Heart left ventricle (tissue), 16 donors: ENCODE data around the gene MAP4K4. TPM values are rescaled to one million over a fixed set of nuclear protein-coding genes. Genes with fewer than 3 reads are reported as not detected.

Experiments
- ATAC-seq, 4 donors: fragments of 200-7000 bp; cut with Tn5 transposase; one replicate each; pipeline ENCODE4 v1.9.1; 2020 to 2022; ENCODE audit warnings: moderate library complexity in 4 of 4, mild to moderate bottlenecking in 3 of 4, moderate number of reproducible peaks in 1 of 4
- DNase-seq, 5 donors: peaks; one replicate each; pipeline ENCODE4 v3.0.0-alpha.2; 2020
- H3K27ac ChIP-seq, 12 donors: fragments of 200-600 bp; sonication (generic) in 4 of 12; one replicate each; pipeline versions ENCODE4 v1.5.0 to v1.8.0; 2016 to 2022; ENCODE audit warnings: mild to moderate bottlenecking in 2 of 12
- H3K27me3 ChIP-seq, 9 donors: fragments of 200-600 bp; sonication (generic) in 2 of 9; one replicate each; pipeline versions ENCODE4 v1.5.1 to v1.8.0; 2016 to 2022; ENCODE audit warnings: mild to moderate bottlenecking in 3 of 9
- H3K36me3 ChIP-seq, 9 donors: fragments of 200-600 bp; sonication (generic) in 2 of 9; one replicate each; pipeline versions ENCODE4 v1.5.0 to v1.8.0; 2018 to 2022; ENCODE audit warnings: mild to moderate bottlenecking in 2 of 9
- H3K4me1 ChIP-seq, 12 donors: fragments of 200-600 bp; sonication (generic) in 4 of 12; one replicate each; pipeline versions ENCODE4 v1.5.0 to v1.8.0; 2016 to 2022; ENCODE audit warnings: mild to moderate bottlenecking in 3 of 12
- H3K4me3 ChIP-seq, 12 donors: fragments of 200-600 bp; sonication (generic) in 4 of 12; one replicate each; pipeline versions ENCODE4 v1.5.0 to v1.8.0; 2017 to 2022; ENCODE audit warnings: mild to moderate bottlenecking in 9 of 12, moderate library complexity in 4 of 12
- H3K9me3 ChIP-seq, 12 donors: fragments of 200-600 bp; sonication (generic) in 4 of 12; one replicate each; pipeline versions ENCODE4 v1.5.0 to v1.8.0; 2016 to 2022; ENCODE audit warnings: mild to moderate bottlenecking in 1 of 12
- CTCF ChIP-seq, 12 donors: fragments of 200-600 bp; sonication (generic) in 4 of 12; IDR thresholded peaks; one replicate each; pipeline versions ENCODE4 v1.5.0 to v1.8.0; 2018 to 2022; ENCODE audit warnings: antibody characterized with exemption in 12 of 12, mild to moderate bottlenecking in 5 of 12
- POLR2A ChIP-seq, 2 donors: fragments of 450-650 bp; IDR thresholded peaks; one replicate each; pipeline ENCODE4 v1.6.1; 2017; ENCODE audit warnings: antibody characterized with exemption in 2 of 2, mild to moderate bottlenecking in 2 of 2, moderate library complexity in 2 of 2
- WGBS, 4 donors: extraction: QIAGEN DNeasy Blood & Tissue Kit in 2 of 4; methylation state at CpG; one replicate each; pipeline versions ENCODE4 v1.1.5 to v1.1.7; 2013 to 2018; 5-methylcytosine and 5-hydroxymethylcytosine counted together
- intact Hi-C, 10 donors: fragments of 100-400 bp; cut with DNase I; formaldehyde crosslinking; loops; one replicate each; pipeline versions ENCODE4 v1.11.1 to v1.14.2; 2022
- polyA plus RNA-seq, 2 donors: library from polyadenylated mRNA; stranded (reverse); fragments of 200-250 nt; gene quantifications; one replicate each; pipeline ENCODE4 v1.2.3, GENCODE V29; 2013
- total RNA-seq, 9 donors: library from RNA; depleted of rRNA in 2 of 9; stranded (reverse); fragments of >200 nt in 2 of 9; fragmentation: NEBNext Ultra II Directional in 3 of 9; extraction: Animal tissue kit (Norgen Biotek cat#: 25700) in 3 of 9; gene quantifications; one replicate each; pipeline versions ENCODE4 v1.1.0 to v1.2.4, GENCODE V29; 2016 to 2023
- donor health status: ischemic (EF 13 %, LVEDD 7.1; RV severe dilation, severe dysfunction).
- donor health status: healthy with polysubstance abuse.
- donor health status: DM: no; HTN: yes; CAD: no.
- donor health status: DM: no; HTN: no; CAD: no.
- donor health status: ischemic (EF 25% LVEDD 6.9; RV normal size, moderate dysfunction).
- donor health status: ischemic (EF 25% LVEDD 5.7; RV mildly dilated, moderate dysfunction).
- donor health status: healthy.
- donor health status: DM: yes; HTN: yes; CAD: no.
- donor health status: ischemic (EF 35%, LVEDD 5.7; RV mildly dilated, moderate dysfunction).
- donor health status: nonischemic (EF 11% LVEDD 7.7; RV severe dilation, severe dysfunction).
- donor health status: DM: yes; HTN: yes; CAD: no.
- donor health status: PGD.
- donor health status: ischemic (EF 29% LVEDD 5.4; RV normal size, mild dysfunction).
- donor health status: nonischemic (EF 23%, LVEDD 6.1; RV moderate dilation, normal function).

Gene MAP4K4
- total and polyA plus RNA-seq, 11 donors, result 52.7 to 192 (median 114) TPM

- intact Hi-C loops, result loop anchor here in 6 of 10 donors (5.0 to 10.0 kb wide), 6 partner anchors 167 to 277 kb away; partner anchors contain the start of gene RFX8 (in 1 of the 6)
- DNase-seq (no peak), ATAC-seq (no peak)
- no peak for TF ChIP-seq POLR2A (IDR thresholded peaks at IDR 0.05)
- no peak for TF ChIP-seq CTCF (IDR thresholded peaks at IDR 0.05)
- Histone ChIP-seq H3K4me3 (no peak overlapping the region), H3K36me3 (no peaks in the 10 kb centered on the region), H3K27ac (no peak overlapping the region), H3K4me1 (peaks cover 0 to 8% (median 3%) of the 10 kb centered on the region in 12 donors), H3K27me3 (no peaks in the 10 kb centered on the region), H3K9me3 (peaks cover 0 to 10% (median 0%) of the 10 kb centered on the region in 12 donors)
- WGBS, 4 donors, result 56 to 78% (median 60%) methylated on average over 3 of the region's 3 CpGs
Measured at GRCh38 chr2:101692041-101692440, 5.5 kb upstream of the MAP4K4 start.

GRCh38 chr2:101692766-101693165 is 4.7 kb upstream of the MAP4K4 start:
- Histone ChIP-seq H3K27me3 (no peaks in the 10 kb centered on the region), H3K27ac (no peak overlapping the region), H3K4me1 (peaks cover 0 to 9% (median 3%) of the 10 kb centered on the region in 12 donors), H3K9me3 (peaks cover 0 to 10% (median 0%) of the 10 kb centered on the region in 12 donors), H3K36me3 (no peaks in the 10 kb centered on the region), H3K4me3 (no peak overlapping the region)
- no peak for TF ChIP-seq CTCF (IDR thresholded peaks at IDR 0.05)
- no peak for ATAC-seq
- intact Hi-C loops, result loop anchor here in 6 of 10 donors (5.0 to 10.0 kb wide), 6 partner anchors 168 to 278 kb away; partner anchors contain the start of gene RFX8 (in 1 of the 6)
- WGBS, 4 donors, result 66 to 87% (median 82%) methylated on average over 3 of the region's 3 CpGs
- no peak for DNase-seq

- peaks cover 0 to 10% (median 0%) of the 10 kb centered on the region in 12 donors for H3K9me3 ChIP-seq
- no peak for ATAC-seq
- H3K36me3 ChIP-seq, result no peaks in the 10 kb centered on the region
- no peaks in the 10 kb centered on the region for H3K27me3 ChIP-seq
- H3K4me3 ChIP-seq, result no peak overlapping the region
- TF ChIP-seq POLR2A (IDR thresholded peaks at IDR 0.05) (no peak), CTCF (IDR thresholded peaks at IDR 0.05) (no peak)
- H3K27ac ChIP-seq, result no peak overlapping the region
- DNase-seq, result no peak
- intact Hi-C loops, result loop anchor here in 6 of 10 donors (5.0 to 10.0 kb wide), 6 partner anchors 169 to 279 kb away; partner anchors contain the start of gene RFX8 (in 1 of the 6)
- 95 to 99% (median 97%) methylated on average over 3 of the region's 3 CpGs for WGBS, 4 donors
- H3K4me1 ChIP-seq, result peaks cover 0 to 11% (median 5%) of the 10 kb centered on the region in 12 donors
Measured at GRCh38 chr2:101693991-101694588, 3.4 kb upstream of the MAP4K4 start.

- intact Hi-C loops, result loop anchor here in 9 of 10 donors (2.0 to 10.0 kb wide), 17 partner anchors 46 to 282 kb away; partner anchors contain the start of gene RFX8 (in 1 of the 9)
- TF ChIP-seq CTCF (IDR thresholded peaks at IDR 0.05), result no peak
- no peak for TF ChIP-seq POLR2A (IDR thresholded peaks at IDR 0.05)
- peak; percentile 6 to 31 (median 22) for ATAC-seq
- Histone ChIP-seq H3K4me3 (peak overlapping the region; percentile 62 to 88 (median 72)), H3K4me1 (peaks cover 0 to 34% (median 21%) of the 10 kb centered on the region in 12 donors), H3K27me3 (no peaks in the 10 kb centered on the region), H3K27ac (peak overlapping the region; percentile 64 to 95 (median 92)), H3K9me3 (peaks cover 0 to 10% (median 0%) of the 10 kb centered on the region in 12 donors), H3K36me3 (no peaks in the 10 kb centered on the region)
- DNase-seq, result peak in 3 of 5 donors; percentile 29 to 45 (median 31)
- WGBS, 4 donors, result 9 to 13% (median 10%) methylated on average over 28 to 31 of the region's 31 CpGs
Measured at GRCh38 chr2:101696272-101697123, 1.0 kb upstream of the MAP4K4 start.
